ENCODE results near the gene MAPK8.

GRCh38 chr10:48340734-48341133 is 34.3 kb downstream of the MAPK8 start:
- TF ChIP-seq CTCF (IDR thresholded peaks at IDR 0.05) (no peak), ZFX (IDR thresholded peaks at IDR 0.05; ENCODE audit: borderline replicate concordance) (no peak)

Data from 22Rv1 (cell line).